NB4 (cell line): ENCODE data around the gene ENOX1.
"Not testable (repeated sequence)": the region's sequence is repeated elsewhere in the genome, so short reads cannot be mapped to it uniquely, and the experiment has no call there.

Source experiments
- DNase-seq: peaks from one replicate; pipeline ENCODE4 v3.0.0; 2010; ENCODE audit warnings: low read depth
- H3K4me3 ChIP-seq: one replicate; pipeline ENCODE4 v1.5.1; 2011; ENCODE audit warnings: mild to moderate bottlenecking, low read depth, low read length, moderate library complexity
- MAX ChIP-seq: IDR thresholded peaks from 2 replicates; pipeline ENCODE4 v1.6.1; 2011; ENCODE audit warnings: low read depth, low read length
- MYC ChIP-seq: IDR thresholded peaks from 2 replicates; pipeline ENCODE4 v1.6.1; 2011; ENCODE audit warnings: low read depth, low read length
- POLR2A ChIP-seq: IDR thresholded peaks from 2 replicates; pipeline ENCODE4 v1.6.1; 2011; ENCODE audit warnings: mild to moderate bottlenecking; ENCODE audit not compliant: insufficient read length; ENCODE audit errors: extremely low read depth
- TF ChIP-seq, protein P1 (sequence below): IDR thresholded peaks from one replicate; pipeline ENCODE4 v1.5.1; 2012; ENCODE audit warnings: low read depth, low read length

Gene ENOX1

DNA sequence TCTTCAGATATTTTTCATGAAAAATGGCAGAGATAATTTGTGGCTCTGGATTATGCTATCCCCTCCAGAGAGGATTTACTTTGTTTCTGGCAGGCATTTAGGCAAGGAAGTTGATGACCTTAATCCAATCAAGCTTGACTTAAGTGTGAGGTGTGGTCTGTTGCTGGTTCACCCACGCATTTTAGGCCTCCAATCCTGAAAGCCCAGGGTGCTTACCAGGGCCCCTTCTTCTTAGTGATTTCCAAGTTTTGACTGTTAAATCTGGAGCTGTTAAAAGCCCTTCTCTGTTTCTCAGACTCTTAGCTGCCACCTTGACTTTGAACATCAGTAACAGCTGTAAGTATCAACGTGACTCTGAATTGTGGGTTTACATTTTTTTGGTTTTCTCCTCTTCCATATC, 601.5 kb downstream of the ENOX1 start:
- no peak for DNase-seq
- TF ChIP-seq MYC (no peak), POLR2A (no peak), MAX (no peak)
- TF ChIP-seq, protein P1, sequence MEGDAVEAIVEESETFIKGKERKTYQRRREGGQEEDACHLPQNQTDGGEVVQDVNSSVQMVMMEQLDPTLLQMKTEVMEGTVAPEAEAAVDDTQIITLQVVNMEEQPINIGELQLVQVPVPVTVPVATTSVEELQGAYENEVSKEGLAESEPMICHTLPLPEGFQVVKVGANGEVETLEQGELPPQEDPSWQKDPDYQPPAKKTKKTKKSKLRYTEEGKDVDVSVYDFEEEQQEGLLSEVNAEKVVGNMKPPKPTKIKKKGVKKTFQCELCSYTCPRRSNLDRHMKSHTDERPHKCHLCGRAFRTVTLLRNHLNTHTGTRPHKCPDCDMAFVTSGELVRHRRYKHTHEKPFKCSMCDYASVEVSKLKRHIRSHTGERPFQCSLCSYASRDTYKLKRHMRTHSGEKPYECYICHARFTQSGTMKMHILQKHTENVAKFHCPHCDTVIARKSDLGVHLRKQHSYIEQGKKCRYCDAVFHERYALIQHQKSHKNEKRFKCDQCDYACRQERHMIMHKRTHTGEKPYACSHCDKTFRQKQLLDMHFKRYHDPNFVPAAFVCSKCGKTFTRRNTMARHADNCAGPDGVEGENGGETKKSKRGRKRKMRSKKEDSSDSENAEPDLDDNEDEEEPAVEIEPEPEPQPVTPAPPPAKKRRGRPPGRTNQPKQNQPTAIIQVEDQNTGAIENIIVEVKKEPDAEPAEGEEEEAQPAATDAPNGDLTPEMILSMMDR: no peak
- no peak overlapping the region for H3K4me3 ChIP-seq

- no peak overlapping the region for H3K4me3 ChIP-seq
- TF ChIP-seq MYC (no peak), MAX (no peak), POLR2A (no peak)
- TF ChIP-seq, protein P1: no peak
- no peak for DNase-seq
These were observed 605.9 kb downstream of the ENOX1 start for GRCh38 chr13:43180837-43181236.

DNA sequence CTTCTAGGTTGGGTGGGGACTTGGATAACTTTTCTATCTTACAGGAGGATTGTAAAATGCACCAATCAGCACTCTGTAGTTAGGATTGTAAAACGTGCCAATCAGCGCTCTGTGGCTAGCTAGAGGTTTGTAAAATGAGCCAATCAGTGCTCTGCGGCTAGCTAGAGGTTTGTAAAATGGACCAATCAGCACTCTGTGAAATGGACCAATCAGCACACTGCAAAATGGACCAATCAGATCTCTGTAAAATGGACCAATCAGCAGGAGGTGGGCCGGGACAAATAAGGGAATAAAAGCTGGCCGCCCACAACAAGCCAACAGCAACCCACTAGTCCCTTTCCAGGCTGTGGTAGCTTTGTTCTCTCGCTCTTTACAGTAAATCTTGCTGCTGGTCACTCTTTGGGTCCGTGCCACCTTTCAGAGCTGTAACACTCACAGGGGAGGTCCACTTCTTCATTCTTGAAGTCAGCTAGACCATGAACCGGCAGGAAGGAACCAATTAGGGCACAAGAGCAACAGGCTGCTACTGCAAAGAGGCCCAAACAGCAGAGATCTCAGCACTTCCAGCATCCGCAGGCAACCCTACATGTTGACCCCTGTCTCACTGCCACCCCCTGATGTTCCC, 606.6 kb downstream of the ENOX1 start:
- TF ChIP-seq MYC (no peak), MAX (no peak), POLR2A (no peak)
- TF ChIP-seq, protein P1: no peak
- no peak for DNase-seq
- H3K4me3 ChIP-seq: no peak overlapping the region

DNA sequence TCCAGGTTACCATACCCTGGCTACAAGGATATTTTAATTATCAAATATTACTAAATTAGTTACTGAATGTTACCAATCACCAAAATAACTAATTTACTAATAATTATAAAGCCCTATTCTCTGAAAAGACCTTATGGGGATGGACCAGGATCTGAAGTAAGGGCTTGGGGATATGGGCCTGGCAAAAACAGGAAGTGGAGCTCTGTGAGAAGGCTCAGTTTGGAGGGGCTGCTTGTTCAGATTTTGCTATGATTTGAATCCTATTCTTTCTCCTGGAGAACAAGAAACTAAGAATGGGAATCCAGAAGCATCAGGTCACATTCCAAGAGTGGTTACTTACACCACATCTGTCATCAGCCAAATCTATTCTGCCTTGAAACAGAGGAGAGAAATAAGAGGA, 615.3 kb downstream of the ENOX1 start:
- TF ChIP-seq MAX (no peak), MYC (no peak), POLR2A (no peak)
- TF ChIP-seq, protein P1: no peak
- DNase-seq: no peak
- H3K4me3 ChIP-seq: no peak overlapping the region

DNA sequence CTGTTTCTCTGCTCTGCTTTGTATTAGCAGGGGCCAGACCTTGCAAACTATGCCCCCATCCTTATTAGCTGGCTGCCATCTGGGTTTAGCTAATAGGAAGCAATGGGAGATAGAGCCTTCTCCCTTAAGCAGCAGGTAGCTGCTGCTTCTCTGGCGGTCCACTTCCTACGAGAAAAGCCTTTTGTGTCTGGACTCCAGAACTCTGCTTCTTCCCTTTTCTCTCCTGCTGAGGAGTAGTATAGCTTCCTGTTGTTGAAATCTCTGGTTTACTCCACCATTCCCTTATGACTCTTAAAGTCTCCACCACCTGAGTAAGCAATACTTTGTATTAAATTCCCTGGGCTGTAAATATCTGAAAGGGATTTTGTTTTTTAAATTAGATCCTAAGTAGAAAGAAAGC, 616.3 kb downstream of the ENOX1 start:
- peak; percentile 34 for DNase-seq
- H3K4me3 ChIP-seq: no peak overlapping the region
- TF ChIP-seq, protein P1: no peak
- TF ChIP-seq MAX: no peak
- no peak for TF ChIP-seq POLR2A
- TF ChIP-seq MYC: no peak

GRCh38 chr13:43168434-43168833, 618.3 kb downstream of the ENOX1 start:
- not testable (repeated sequence) for H3K4me3 ChIP-seq, DNase-seq
